T-helper 17 cell (primary cell): ENCODE results near the gene GFOD1. TPM values are rescaled to one million over a fixed set of nuclear protein-coding genes. Genes with fewer than 3 reads are reported as not detected.

Source experiments
- ATAC-seq: fragments of 150-1000 bp; cut with Tn5 transposase; 2 replicates; pipeline ENCODE4 v1.10.0; 2021; ENCODE audit warnings: mild to moderate bottlenecking, moderate library complexity
- DNase-seq, 3 donors: peaks; one replicate each; pipeline versions ENCODE4 v3.0.0 to v3.0.0-alpha.2; 2020 to 2021
- H3K9me3 ChIP-seq: one replicate; pipeline ENCODE4 v1.7.0; 2013; ENCODE audit warnings: low read length, mild to moderate bottlenecking; ENCODE audit not compliant: control insufficient read depth, poor library complexity, severe bottlenecking
- H3K27ac Mint-ChIP-seq: one replicate; pipeline ENCODE4 v1.8.0; 2022; ENCODE audit warnings: mild to moderate bottlenecking, moderate library complexity, mixed read lengths
- H3K27me3 Mint-ChIP-seq: one replicate; pipeline ENCODE4 v1.8.0; 2022; ENCODE audit warnings: mixed read lengths
- H3K36me3 Mint-ChIP-seq: one replicate; pipeline ENCODE4 v1.8.0; 2022; ENCODE audit warnings: low read depth, mixed read lengths
- H3K4me1 Mint-ChIP-seq: one replicate; pipeline ENCODE4 v1.8.0; 2022; ENCODE audit warnings: mild to moderate bottlenecking, mixed read lengths
- H3K4me3 Mint-ChIP-seq: one replicate; pipeline ENCODE4 v1.8.0; 2022; ENCODE audit warnings: mild to moderate bottlenecking, moderate library complexity, mixed read lengths
- total RNA-seq, 4 donors: library from RNA in 2 of 4; stranded (reverse) in 2 of 4; gene quantifications; one replicate each; pipeline ENCODE4 v1.2.3 and lab custom pipeline; 2022 to 2026

The GFOD1 gene
- total RNA-seq, 2 donors from 2014 or later: 1.4 to 3.1 TPM

GRCh38 chr6:13378669-13379590 is 108.5 kb downstream of the GFOD1 start:
- peaks cover 4% of the 10 kb centered on the region for H3K36me3 Mint-ChIP-seq
- ATAC-seq (no peak), DNase-seq (no peak)
- H3K27ac Mint-ChIP-seq: no peak overlapping the region
- peaks cover 8% of the 10 kb centered on the region for H3K4me1 Mint-ChIP-seq
- H3K4me3 Mint-ChIP-seq: no peak overlapping the region
- H3K9me3 ChIP-seq: no peaks in the 10 kb centered on the region
- peaks cover 7% of the 10 kb centered on the region for H3K27me3 Mint-ChIP-seq

- H3K27ac Mint-ChIP-seq: no peak overlapping the region
- H3K27me3 Mint-ChIP-seq: peaks cover 24% of the 10 kb centered on the region
- no peaks in the 10 kb centered on the region for H3K9me3 ChIP-seq
- H3K36me3 Mint-ChIP-seq: peaks cover 10% of the 10 kb centered on the region
- no peak for ATAC-seq
- H3K4me3 Mint-ChIP-seq: no peak overlapping the region
- no peak for DNase-seq
- H3K4me1 Mint-ChIP-seq: peaks cover 7% of the 10 kb centered on the region
Measured at GRCh38 chr6:13377054-13377758, 110.2 kb downstream of the GFOD1 start.

DNA sequence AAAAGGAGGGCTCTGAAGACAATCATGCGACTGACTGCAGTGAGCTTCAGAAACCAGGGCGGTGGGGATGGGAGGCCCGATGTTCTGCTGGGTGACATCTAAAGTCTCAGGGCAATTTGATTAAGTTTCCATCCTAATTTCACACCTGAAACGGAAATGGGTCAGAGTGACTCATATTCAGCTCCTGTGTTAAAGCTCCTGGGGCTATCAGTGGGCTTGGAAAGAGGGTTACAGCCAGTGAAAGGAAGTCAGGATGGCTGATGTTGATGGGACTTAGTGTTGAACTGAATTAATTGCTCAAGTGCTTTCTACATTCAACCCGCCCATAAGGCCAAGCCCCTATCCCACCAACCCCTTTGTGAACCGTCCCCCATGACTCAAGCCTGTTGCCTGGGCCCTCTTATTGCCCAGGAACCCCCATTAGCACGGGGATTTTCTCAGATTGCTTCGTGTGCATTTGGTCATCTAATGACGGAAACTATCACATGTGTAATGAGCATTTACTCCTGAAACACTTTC is 112.0 kb downstream of the GFOD1 start:
- ATAC-seq: peak; percentile 20
- Mint-ChIP-seq H3K4me1 (peaks cover 7% of the 10 kb centered on the region), H3K4me3 (no peak overlapping the region), H3K27ac (no peak overlapping the region), H3K36me3 (peaks cover 10% of the 10 kb centered on the region), H3K27me3 (peaks cover 24% of the 10 kb centered on the region)
- no peak for DNase-seq
- no peaks in the 10 kb centered on the region for H3K9me3 ChIP-seq

DNA sequence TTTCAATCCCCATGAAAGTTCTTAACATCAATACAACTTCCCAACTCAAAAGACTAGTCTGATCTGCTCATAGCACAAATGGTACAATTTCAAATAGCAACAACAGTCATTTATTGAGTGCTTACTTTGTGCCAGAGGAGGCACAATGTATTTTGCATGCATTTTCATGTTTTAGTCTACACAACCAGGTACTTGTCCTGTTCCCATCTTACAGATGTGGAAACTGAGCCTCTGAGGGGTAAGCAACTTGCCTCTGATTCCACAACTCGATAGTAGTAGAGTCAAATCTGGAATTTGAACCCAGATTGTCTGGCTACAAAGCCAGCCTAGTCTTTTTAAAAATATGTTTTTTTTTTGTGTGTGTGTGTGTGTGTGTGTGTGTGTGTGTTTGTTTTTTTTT is 113.5 kb downstream of the GFOD1 start:
- no peaks in the 10 kb centered on the region for H3K9me3 ChIP-seq
- Mint-ChIP-seq H3K27me3 (peaks cover 24% of the 10 kb centered on the region), H3K4me3 (no peak overlapping the region), H3K36me3 (peaks cover 10% of the 10 kb centered on the region), H3K4me1 (peaks cover 7% of the 10 kb centered on the region), H3K27ac (no peak overlapping the region)
- no peak for DNase-seq
- ATAC-seq: no peak

GRCh38 chr6:13373488-13373886 is 113.9 kb downstream of the GFOD1 start:
- peaks cover 10% of the 10 kb centered on the region for H3K36me3 Mint-ChIP-seq
- peaks cover 24% of the 10 kb centered on the region for H3K27me3 Mint-ChIP-seq

DNA sequence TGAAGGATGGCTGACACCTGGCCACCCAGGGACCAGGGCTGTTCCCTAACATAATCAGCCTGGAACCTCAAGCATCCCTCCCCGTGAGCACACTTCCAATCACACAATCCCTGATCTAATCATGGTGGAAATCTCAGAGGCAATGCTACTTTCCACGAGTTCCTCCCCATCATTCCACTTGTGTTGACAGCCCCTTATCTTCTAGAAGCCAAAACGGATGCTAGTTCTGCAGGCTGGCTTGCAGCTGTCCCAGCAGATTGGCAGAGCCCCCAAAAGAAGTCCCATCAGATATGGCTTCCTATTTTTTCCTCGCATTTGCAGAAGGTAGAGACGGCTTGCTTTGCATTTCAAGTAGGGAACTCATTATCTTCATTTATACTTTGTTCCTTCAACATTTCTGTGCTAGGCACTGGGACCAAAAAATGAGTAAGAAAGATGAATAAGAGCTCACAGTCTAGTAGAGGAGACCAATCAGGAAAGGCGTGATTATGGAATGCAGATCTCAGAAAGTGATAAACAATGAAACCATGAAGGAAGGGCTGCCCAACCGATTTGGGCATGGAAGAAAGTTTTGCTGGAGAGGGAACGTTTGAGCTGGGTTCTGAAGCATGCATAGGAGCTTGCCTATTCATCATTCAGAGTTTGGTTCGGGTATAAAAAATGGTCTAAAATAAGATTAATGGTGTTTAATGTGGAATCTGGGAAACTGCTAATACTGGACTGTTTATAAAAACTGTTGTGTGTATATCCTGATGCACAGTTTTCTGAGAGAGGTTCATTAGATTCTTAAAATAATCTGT is 114.5 kb downstream of the GFOD1 start:
- Mint-ChIP-seq H3K27ac (no peak overlapping the region), H3K36me3 (peaks cover 10% of the 10 kb centered on the region), H3K4me1 (peaks cover 7% of the 10 kb centered on the region), H3K27me3 (peaks cover 23% of the 10 kb centered on the region), H3K4me3 (peak overlapping the region; percentile 10)
- ATAC-seq (no peak), DNase-seq (no peak)
- no peaks in the 10 kb centered on the region for H3K9me3 ChIP-seq

More at GRCh38 chr6:13373488-13373886, 113.9 kb downstream of the GFOD1 start:
- Mint-ChIP-seq H3K27ac (no peak overlapping the region), H3K4me1 (peaks cover 7% of the 10 kb centered on the region), H3K4me3 (no peak overlapping the region)
- H3K9me3 ChIP-seq: no peaks in the 10 kb centered on the region
- ATAC-seq (no peak), DNase-seq (no peak)

- no peaks in the 10 kb centered on the region for H3K9me3 ChIP-seq
- ATAC-seq (no peak), DNase-seq (no peak)
- H3K27ac Mint-ChIP-seq: no peak overlapping the region
- H3K36me3 Mint-ChIP-seq: peaks cover 7% of the 10 kb centered on the region
- H3K4me1 Mint-ChIP-seq: peaks cover 8% of the 10 kb centered on the region
- peaks cover 29% of the 10 kb centered on the region for H3K27me3 Mint-ChIP-seq
- no peak overlapping the region for H3K4me3 Mint-ChIP-seq
Measured at GRCh38 chr6:13372076-13372475, 115.3 kb downstream of the GFOD1 start.

DNA sequence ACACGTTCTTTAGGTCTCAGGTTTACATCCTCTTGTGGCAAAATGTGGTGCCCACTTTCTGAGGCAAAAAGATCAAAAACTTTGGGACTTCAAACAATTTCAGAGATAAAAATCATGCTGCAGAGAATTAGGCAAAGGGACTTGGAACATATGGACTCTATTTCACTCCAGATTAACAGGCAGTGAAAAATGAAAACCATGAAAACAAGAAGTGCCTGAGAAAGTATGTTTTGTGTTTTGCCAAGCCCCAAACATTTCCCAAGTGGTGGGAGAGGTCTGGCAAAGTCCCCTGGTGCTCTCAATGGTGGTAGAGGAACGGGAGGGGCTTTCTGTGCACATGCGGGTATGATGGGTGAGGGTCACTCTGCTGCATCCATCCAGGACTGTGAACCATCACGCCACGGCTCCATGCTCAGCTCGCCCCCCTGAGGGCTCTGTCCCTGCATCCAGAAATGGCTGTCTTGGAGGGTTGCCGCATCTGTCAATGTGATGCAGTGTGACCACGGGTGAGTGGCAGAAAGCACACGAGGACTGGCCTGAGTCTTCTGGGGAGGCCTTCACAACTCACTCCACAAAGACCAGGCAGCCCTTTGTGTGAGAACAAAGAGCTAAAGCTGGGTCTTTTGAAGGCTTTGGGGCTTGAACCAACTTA is 115.9 kb downstream of the GFOD1 start:
- no peak for DNase-seq
- peaks cover 8% of the 10 kb centered on the region for H3K4me1 Mint-ChIP-seq
- H3K4me3 Mint-ChIP-seq: no peak overlapping the region
- peaks cover 7% of the 10 kb centered on the region for H3K36me3 Mint-ChIP-seq
- no peaks in the 10 kb centered on the region for H3K9me3 ChIP-seq
- no peak for ATAC-seq
- no peak overlapping the region for H3K27ac Mint-ChIP-seq
- peaks cover 29% of the 10 kb centered on the region for H3K27me3 Mint-ChIP-seq

- Mint-ChIP-seq H3K4me3 (no peak overlapping the region), H3K4me1 (peaks cover 8% of the 10 kb centered on the region), H3K27me3 (peaks cover 29% of the 10 kb centered on the region), H3K36me3 (peaks cover 7% of the 10 kb centered on the region), H3K27ac (no peak overlapping the region)
- ATAC-seq (no peak), DNase-seq (no peak)
- H3K9me3 ChIP-seq: no peaks in the 10 kb centered on the region
Measured at GRCh38 chr6:13370623-13371022, 116.8 kb downstream of the GFOD1 start.

DNA sequence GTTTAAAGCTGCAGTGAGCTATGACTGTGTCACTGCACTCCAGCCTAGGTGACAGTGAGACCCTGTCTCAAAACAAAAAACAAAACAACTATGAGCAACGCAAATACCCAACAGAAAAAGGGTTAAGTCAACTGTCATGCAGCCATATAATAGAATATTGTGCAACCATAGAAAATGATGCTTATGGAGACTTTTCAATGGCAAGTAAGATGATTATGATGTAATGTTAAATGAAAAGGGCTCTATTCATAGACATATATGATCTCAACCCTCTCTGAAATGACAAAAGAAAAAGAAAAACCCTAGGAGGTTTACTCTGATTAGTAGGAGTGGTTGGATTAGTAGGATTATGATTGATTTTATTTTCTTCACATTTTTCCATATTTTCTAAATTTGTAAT is 117.8 kb downstream of the GFOD1 start:
- peaks cover 7% of the 10 kb centered on the region for H3K36me3 Mint-ChIP-seq

GRCh38 chr6:13368731-13369115 is 118.7 kb downstream of the GFOD1 start:
- DNase-seq: no peak
- Mint-ChIP-seq H3K27ac (no peak overlapping the region), H3K4me1 (peaks cover 8% of the 10 kb centered on the region), H3K36me3 (peaks cover 7% of the 10 kb centered on the region), H3K27me3 (peaks cover 26% of the 10 kb centered on the region), H3K4me3 (no peak overlapping the region)
- no peaks in the 10 kb centered on the region for H3K9me3 ChIP-seq
- no peak for ATAC-seq

More for the DNA sequence above, 117.8 kb downstream of the GFOD1 start:
- Mint-ChIP-seq H3K27ac (no peak overlapping the region), H3K27me3 (peaks cover 29% of the 10 kb centered on the region), H3K4me3 (no peak overlapping the region), H3K4me1 (peaks cover 8% of the 10 kb centered on the region)
- DNase-seq (no peak), ATAC-seq (no peak)
- no peaks in the 10 kb centered on the region for H3K9me3 ChIP-seq

DNA sequence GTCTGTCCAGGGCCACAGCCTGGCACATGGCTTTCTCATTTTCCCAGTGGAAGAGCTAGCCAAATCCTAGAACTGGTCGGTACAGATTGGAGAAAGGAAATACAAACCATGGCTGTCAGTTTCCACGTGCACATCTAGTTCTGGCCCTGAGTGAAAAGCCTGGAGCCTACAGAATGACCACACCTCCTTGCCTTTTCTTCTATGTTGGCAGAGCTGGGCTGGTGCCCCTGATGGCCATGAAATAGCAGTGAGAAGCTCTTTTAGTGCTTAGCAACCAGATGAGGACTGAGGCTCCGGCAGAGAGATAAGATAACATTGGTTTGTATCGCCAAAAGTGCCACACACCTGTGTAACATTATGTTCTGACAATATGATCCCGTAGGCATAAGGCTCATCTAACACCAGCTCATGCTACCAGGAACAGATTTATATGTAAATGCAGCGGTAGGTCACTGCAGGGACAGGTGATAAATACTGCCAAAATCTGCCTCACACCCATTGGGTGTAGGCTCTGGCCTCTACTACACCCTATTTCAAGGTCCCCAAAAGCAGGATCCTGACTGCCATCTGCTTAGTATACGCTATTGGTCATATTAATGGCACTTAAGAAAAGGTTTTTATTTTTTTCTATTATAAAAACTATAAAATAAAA is 119.2 kb downstream of the GFOD1 start:
- H3K36me3 Mint-ChIP-seq: peaks cover 3% of the 10 kb centered on the region

More for the DNA sequence above, 119.2 kb downstream of the GFOD1 start:
- peaks cover 21% of the 10 kb centered on the region for H3K27me3 Mint-ChIP-seq
- H3K4me1 Mint-ChIP-seq: peaks cover 6% of the 10 kb centered on the region
- no peaks in the 10 kb centered on the region for H3K9me3 ChIP-seq
- no peak for DNase-seq
- H3K4me3 Mint-ChIP-seq: no peak overlapping the region
- ATAC-seq: no peak
- no peak overlapping the region for H3K27ac Mint-ChIP-seq
